GM23338 (cell line): ENCODE results near the gene UBA3. TPM values are rescaled to one million over a fixed set of nuclear protein-coding genes. Genes with fewer than 3 reads are reported as not detected.

Source experiments
- ATAC-seq: fragments of 200-7000 bp; cut with Tn5 transposase; 3 replicates; pipeline ENCODE4 v1.9.1; 2020
- DNase-seq: peaks from one replicate; pipeline ENCODE4 v3.0.0-alpha.2; 2015; ENCODE audit warnings: low spot score
- H2AFZ ChIP-seq: fragments of 200-600 bp; sonication (generic); 2 replicates; pipeline ENCODE4 v1.8.0; 2016; ENCODE audit warnings: antibody characterized with exemption, mild to moderate bottlenecking, moderate library complexity
- H3F3A ChIP-seq: fragments of 200-600 bp; sonication (generic); replicated peaks from 2 replicates; pipeline ENCODE4 v1.8.0; 2017; ENCODE audit warnings: antibody characterized with exemption, mixed run types, low read depth
- H3K27ac ChIP-seq: fragments of 200-600 bp; sonication (generic); 2 replicates; pipeline ENCODE4 v1.6.1; 2016; ENCODE audit warnings: low read depth
- H3K27me3 ChIP-seq: fragments of 200-600 bp; sonication (generic); 2 replicates; pipeline ENCODE4 v1.8.0; 2016; ENCODE audit warnings: mild to moderate bottlenecking, mixed run types, moderate library complexity; ENCODE audit not compliant: insufficient read depth
- H3K36me3 ChIP-seq: fragments of 200-600 bp; sonication (generic); 2 replicates; pipeline ENCODE4 v1.8.0; 2016; ENCODE audit warnings: mild to moderate bottlenecking; ENCODE audit not compliant: insufficient read depth
- H3K4me1 ChIP-seq: fragments of 200-600 bp; sonication (generic); 2 replicates; pipeline ENCODE4 v1.8.0; 2016; ENCODE audit warnings: mild to moderate bottlenecking, moderate library complexity; ENCODE audit not compliant: insufficient read depth
- H3K4me2 ChIP-seq: fragments of 200-600 bp; sonication (generic); 2 replicates; pipeline ENCODE4 v1.7.1; 2017; ENCODE audit warnings: mixed run types
- H3K4me3 ChIP-seq: fragments of 200-600 bp; sonication (generic); 2 replicates; pipeline ENCODE4 v1.6.1; 2016; ENCODE audit warnings: mixed run types
- H3K79me2 ChIP-seq: fragments of 200-600 bp; sonication (generic); replicated peaks from 2 replicates; pipeline ENCODE4 v1.8.0; 2017; ENCODE audit warnings: mild to moderate bottlenecking; ENCODE audit not compliant: insufficient read depth
- H3K9me2 ChIP-seq: fragments of 200-600 bp; sonication (generic); 2 replicates; pipeline ENCODE4 v1.8.0; 2017; ENCODE audit not compliant: insufficient read depth
- H4K20me1 ChIP-seq: fragments of 200-600 bp; sonication (generic); replicated peaks from 2 replicates; pipeline ENCODE4 v1.8.0; 2017; ENCODE audit warnings: mild to moderate bottlenecking; ENCODE audit not compliant: insufficient read depth
- H3K27ac Mint-ChIP-seq: 2 replicates; pipeline ENCODE4 v1.8.0; 2020; ENCODE audit warnings: inconsistent platforms, mild to moderate bottlenecking, moderate library complexity, mixed read lengths
- H3K27me3 Mint-ChIP-seq: 3 replicates; pipeline ENCODE4 v1.8.0; 2022; ENCODE audit warnings: low read depth, mild to moderate bottlenecking, moderate library complexity, mixed read lengths, inconsistent platforms; ENCODE audit not compliant: insufficient read depth, poor library complexity
- H3K36me3 Mint-ChIP-seq: 3 replicates; pipeline ENCODE4 v1.8.0; 2021; ENCODE audit warnings: low read depth, mild to moderate bottlenecking, inconsistent platforms, moderate library complexity, mixed read lengths
- H3K4me1 Mint-ChIP-seq: 3 replicates; pipeline ENCODE4 v1.8.0; 2020; ENCODE audit warnings: mild to moderate bottlenecking, inconsistent platforms, mixed read lengths
- H3K4me3 Mint-ChIP-seq: 3 replicates; pipeline ENCODE4 v1.8.0; 2021; ENCODE audit warnings: moderate library complexity, mild to moderate bottlenecking, inconsistent platforms, mixed read lengths
- H3K9me3 Mint-ChIP-seq: 3 replicates; pipeline ENCODE4 v1.8.0; 2020; ENCODE audit warnings: moderate library complexity, mild to moderate bottlenecking, inconsistent platforms, mixed read lengths
- CREB1 ChIP-seq: fragments of 250-450 bp; sonication (Bioruptor Pico); IDR thresholded peaks from 2 replicates; pipeline ENCODE4 v1.5.0; 2020; ENCODE audit warnings: low read depth, mild to moderate bottlenecking, moderate library complexity
- EZH2 ChIP-seq: fragments of 200-600 bp; sonication (generic); IDR thresholded peaks from one replicate; pipeline ENCODE4 v1.8.0; 2017; ENCODE audit warnings: antibody characterized with exemption, mild to moderate bottlenecking, low read depth; ENCODE audit not compliant: unreplicated experiment
- EZH2phosphoT487 ChIP-seq: fragments of 200-600 bp; sonication (generic); IDR thresholded peaks from one replicate; pipeline ENCODE4 v1.8.1; 2018; ENCODE audit warnings: antibody characterized with exemption; ENCODE audit not compliant: unreplicated experiment
- JUNB ChIP-seq: IDR thresholded peaks from one replicate; pipeline ENCODE4 v1.6.1; 2016; ENCODE audit warnings: antibody characterized with exemption; ENCODE audit not compliant: unreplicated experiment
- NANOG ChIP-seq: IDR thresholded peaks from 2 replicates; pipeline ENCODE4 v1.6.1; 2016; ENCODE audit warnings: antibody characterized with exemption, borderline replicate concordance
- POLR2AphosphoS5 ChIP-seq: IDR thresholded peaks from 2 replicates; pipeline ENCODE4 v1.6.1; 2016; ENCODE audit warnings: antibody characterized with exemption, low read depth
- REST ChIP-seq: IDR thresholded peaks from one replicate; pipeline ENCODE4 v1.6.1; 2018; ENCODE audit warnings: antibody characterized with exemption; ENCODE audit not compliant: unreplicated experiment
- STAT1 ChIP-seq: IDR thresholded peaks from one replicate; pipeline ENCODE4 v1.6.1; 2016; ENCODE audit warnings: antibody characterized with exemption; ENCODE audit not compliant: unreplicated experiment
- ZNF114 ChIP-seq: fragments of 250-450 bp; sonication (Bioruptor Pico); IDR thresholded peaks from 2 replicates; pipeline ENCODE4 v1.5.0; 2020; ENCODE audit warnings: mild to moderate bottlenecking, moderate library complexity
- ZNF331 ChIP-seq: fragments of 250-450 bp; sonication (Bioruptor Pico); IDR thresholded peaks from 2 replicates; pipeline ENCODE4 v1.5.0; 2020; ENCODE audit warnings: low read depth, mild to moderate bottlenecking, moderate library complexity
- ZNF462 ChIP-seq: fragments of 250-450 bp; sonication (Bioruptor Pico); IDR thresholded peaks from 2 replicates; pipeline ENCODE4 v1.5.0; 2020; ENCODE audit warnings: mild to moderate bottlenecking, moderate library complexity
- polyA plus RNA-seq: library from polyadenylated mRNA; unstranded; fragments of >200 nt; fragmentation: Nextera tagmentation; extraction: Ambion mirVana; gene quantifications from 2 replicates; pipeline ENCODE4 v1.2.1, GENCODE V29; 2016
- total RNA-seq: library from RNA; depleted of rRNA; stranded (reverse); fragments of >200 nt; shearing (Covaris generic); gene quantifications from 2 replicates; pipeline ENCODE4 v1.2.3, GENCODE V29; 2014
- TF ChIP-seq, protein P1 (sequence below), 2 experiments: fragments of 200-600 bp in 1 of 2; sonication (generic) in 1 of 2; conservative IDR thresholded peaks; 2 replicates each; pipeline versions ENCODE4 v1.5.1 to v1.6.1; 2016 to 2017; ENCODE audit warnings: antibody characterized with exemption in 2 of 2, low read depth in 2 of 2, mild to moderate bottlenecking in 2 of 2, moderate library complexity in 1 of 2
- TF ChIP-seq, protein P2 (sequence below): IDR thresholded peaks from 2 replicates; pipeline ENCODE4 v1.6.1; 2016; ENCODE audit warnings: antibody characterized with exemption

Gene UBA3
- total and polyA plus RNA-seq, 2 experiments from 2014 or later: 53.2 to 85.3 TPM

- H2AFZ ChIP-seq: no peak overlapping the region
- Mint-ChIP-seq H3K9me3 (no peaks in the 10 kb centered on the region), H3K4me3 (no peak overlapping the region), H3K27me3 (no peaks in the 10 kb centered on the region), H3K4me1 (peaks cover 4% of the 10 kb centered on the region), H3K27ac (no peak overlapping the region), H3K36me3 (peaks cover 5% of the 10 kb centered on the region; the same call in 2 of the 3 replicates)
- H3K36me3 ChIP-seq: peaks cover 3% of the 10 kb centered on the region; the same call in 1 of the 2 replicates
- H3F3A ChIP-seq: no peaks in the 10 kb centered on the region
- no peaks in the 10 kb centered on the region for H3K4me1 ChIP-seq
- ATAC-seq (no peak), DNase-seq (no peak)
- no peaks in the 10 kb centered on the region for H3K9me2 ChIP-seq
- no peak for TF ChIP-seq REST
- no peak for TF ChIP-seq ZNF114 (CRISPR knock-in tag)
- TF ChIP-seq STAT1: no peak
- no peak for TF ChIP-seq JUNB
- no peak for TF ChIP-seq EZH2
- TF ChIP-seq ZNF462 (CRISPR knock-in tag): no peak
- TF ChIP-seq NANOG: no peak
- no peak for TF ChIP-seq ZNF331 (CRISPR knock-in tag)
- TF ChIP-seq, protein P1, sequence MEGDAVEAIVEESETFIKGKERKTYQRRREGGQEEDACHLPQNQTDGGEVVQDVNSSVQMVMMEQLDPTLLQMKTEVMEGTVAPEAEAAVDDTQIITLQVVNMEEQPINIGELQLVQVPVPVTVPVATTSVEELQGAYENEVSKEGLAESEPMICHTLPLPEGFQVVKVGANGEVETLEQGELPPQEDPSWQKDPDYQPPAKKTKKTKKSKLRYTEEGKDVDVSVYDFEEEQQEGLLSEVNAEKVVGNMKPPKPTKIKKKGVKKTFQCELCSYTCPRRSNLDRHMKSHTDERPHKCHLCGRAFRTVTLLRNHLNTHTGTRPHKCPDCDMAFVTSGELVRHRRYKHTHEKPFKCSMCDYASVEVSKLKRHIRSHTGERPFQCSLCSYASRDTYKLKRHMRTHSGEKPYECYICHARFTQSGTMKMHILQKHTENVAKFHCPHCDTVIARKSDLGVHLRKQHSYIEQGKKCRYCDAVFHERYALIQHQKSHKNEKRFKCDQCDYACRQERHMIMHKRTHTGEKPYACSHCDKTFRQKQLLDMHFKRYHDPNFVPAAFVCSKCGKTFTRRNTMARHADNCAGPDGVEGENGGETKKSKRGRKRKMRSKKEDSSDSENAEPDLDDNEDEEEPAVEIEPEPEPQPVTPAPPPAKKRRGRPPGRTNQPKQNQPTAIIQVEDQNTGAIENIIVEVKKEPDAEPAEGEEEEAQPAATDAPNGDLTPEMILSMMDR (conservative IDR thresholded peaks at IDR 0.05; ENCODE audit: low read depth in 2 of 2): no peak
- no peak for TF ChIP-seq EZH2phosphoT487
- TF ChIP-seq, protein P2, sequence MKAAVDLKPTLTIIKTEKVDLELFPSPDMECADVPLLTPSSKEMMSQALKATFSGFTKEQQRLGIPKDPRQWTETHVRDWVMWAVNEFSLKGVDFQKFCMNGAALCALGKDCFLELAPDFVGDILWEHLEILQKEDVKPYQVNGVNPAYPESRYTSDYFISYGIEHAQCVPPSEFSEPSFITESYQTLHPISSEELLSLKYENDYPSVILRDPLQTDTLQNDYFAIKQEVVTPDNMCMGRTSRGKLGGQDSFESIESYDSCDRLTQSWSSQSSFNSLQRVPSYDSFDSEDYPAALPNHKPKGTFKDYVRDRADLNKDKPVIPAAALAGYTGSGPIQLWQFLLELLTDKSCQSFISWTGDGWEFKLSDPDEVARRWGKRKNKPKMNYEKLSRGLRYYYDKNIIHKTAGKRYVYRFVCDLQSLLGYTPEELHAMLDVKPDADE: no peak
- no peak for TF ChIP-seq CREB1 (CRISPR knock-in tag)
- no peak for TF ChIP-seq POLR2AphosphoS5
- H4K20me1 ChIP-seq: no peaks in the 10 kb centered on the region
- H3K79me2 ChIP-seq: no peaks in the 10 kb centered on the region
- H3K27me3 ChIP-seq: no peaks in the 10 kb centered on the region
- H3K27ac ChIP-seq: no peak overlapping the region
- no peak overlapping the region for H3K4me2 ChIP-seq
- no peak overlapping the region for H3K4me3 ChIP-seq
Measured at GRCh38 chr3:69020857-69021256, 59.3 kb downstream of the UBA3 start.
